ENCODE measurements around the gene HIF1A. TPM values are rescaled to one million over a fixed set of nuclear protein-coding genes. Genes with fewer than 3 reads are reported as not detected.
"Not testable (repeated sequence)": the region's sequence is repeated elsewhere in the genome, so short reads cannot be mapped to it uniquely, and the experiment has no call there.

Gene HIF1A
- 151 TPM for total RNA-seq
- 64.2 TPM for polyA plus RNA-seq

- Histone ChIP-seq H3K4me3 (ENCODE audit: low read depth, low read length) (peak within 1 kb of the TSS; percentile 93), H3K36me3 (ENCODE audit: insufficient read depth) (no peaks in the 10 kb centered on the region), H3K4me1 (ENCODE audit: insufficient read depth) (no peaks in the 10 kb centered on the region), H3K27ac (ENCODE audit: low read depth) (peak within 1 kb of the TSS; percentile 98)
- WGBS, result under 1% methylated on average over 67 of the region's 68 CpGs
- DNase-seq (ENCODE audit: extremely low spot score), result peak; percentile 95
These were observed at the start of gene HIF1A for GRCh38 chr14:61694830-61695694. HIF1A (plus strand) TSS chr14:61695513; CDS start chr14:61695805, 292 bp downstream.

- H3K4me3 ChIP-seq (ENCODE audit: low read depth, low read length), result no peak overlapping the region
- no peaks in the 10 kb centered on the region for H3K36me3 ChIP-seq (ENCODE audit: insufficient read depth)
- DNase-seq (ENCODE audit: extremely low spot score), result no peak
- no peak overlapping the region for H3K27ac ChIP-seq (ENCODE audit: low read depth)
- no peaks in the 10 kb centered on the region for H3K4me1 ChIP-seq (ENCODE audit: insufficient read depth)
- WGBS, result 76% methylated on average over 5 of the region's 5 CpGs
These were observed 48.8 kb upstream of the HIF1A start for GRCh38 chr14:61646366-61647116.

- no peak for DNase-seq (ENCODE audit: extremely low spot score)
- H3K4me3 ChIP-seq (ENCODE audit: low read depth, low read length), result no peak overlapping the region
- WGBS, result 89% methylated on average over 5 of the region's 5 CpGs
- H3K4me1 ChIP-seq (ENCODE audit: insufficient read depth), result no peaks in the 10 kb centered on the region
- H3K27ac ChIP-seq (ENCODE audit: low read depth), result no peak overlapping the region
- H3K36me3 ChIP-seq (ENCODE audit: insufficient read depth), result no peaks in the 10 kb centered on the region
These were observed 47.6 kb upstream of the HIF1A start for GRCh38 chr14:61647704-61648103.

GRCh38 chr14:61648377-61648776, 46.9 kb upstream of the HIF1A start:
- H3K36me3 ChIP-seq (ENCODE audit: insufficient read depth), result no peaks in the 10 kb centered on the region
- no peak overlapping the region for H3K27ac ChIP-seq (ENCODE audit: low read depth)
- no peak overlapping the region for H3K4me3 ChIP-seq (ENCODE audit: low read depth, low read length)
- no peak for DNase-seq (ENCODE audit: extremely low spot score)
- no peaks in the 10 kb centered on the region for H3K4me1 ChIP-seq (ENCODE audit: insufficient read depth)

GRCh38 chr14:61649283-61649682, 46.0 kb upstream of the HIF1A start:
- DNase-seq (ENCODE audit: extremely low spot score), result no peak
- H3K4me1 ChIP-seq (ENCODE audit: insufficient read depth), result no peaks in the 10 kb centered on the region
- no peak overlapping the region for H3K27ac ChIP-seq (ENCODE audit: low read depth)
- 89% methylated on average over 4 of the region's 4 CpGs for WGBS
- H3K36me3 ChIP-seq (ENCODE audit: insufficient read depth), result no peaks in the 10 kb centered on the region
- no peak overlapping the region for H3K4me3 ChIP-seq (ENCODE audit: low read depth, low read length)

- 95% methylated on average over 4 of the region's 4 CpGs for WGBS
- no peaks in the 10 kb centered on the region for H3K36me3 ChIP-seq (ENCODE audit: insufficient read depth)
- H3K4me1 ChIP-seq (ENCODE audit: insufficient read depth), result no peaks in the 10 kb centered on the region
- no peak overlapping the region for H3K27ac ChIP-seq (ENCODE audit: low read depth)
- no peak overlapping the region for H3K4me3 ChIP-seq (ENCODE audit: low read depth, low read length)
- DNase-seq (ENCODE audit: extremely low spot score), result no peak
These were observed 44.0 kb upstream of the HIF1A start for GRCh38 chr14:61651355-61651754.

GRCh38 chr14:61652526-61653262, 42.6 kb upstream of the HIF1A start:
- Histone ChIP-seq H3K36me3 (ENCODE audit: insufficient read depth) (no peaks in the 10 kb centered on the region), H3K4me1 (ENCODE audit: insufficient read depth) (no peaks in the 10 kb centered on the region), H3K27ac (ENCODE audit: low read depth) (no peak overlapping the region), H3K4me3 (ENCODE audit: low read depth, low read length) (no peak overlapping the region)
- 38% methylated on average over 5 of the region's 5 CpGs for WGBS
- no peak for DNase-seq (ENCODE audit: extremely low spot score)

- Histone ChIP-seq H3K4me3 (ENCODE audit: low read depth, low read length) (no peak overlapping the region), H3K27ac (ENCODE audit: low read depth) (no peak overlapping the region), H3K36me3 (ENCODE audit: insufficient read depth) (no peaks in the 10 kb centered on the region), H3K4me1 (ENCODE audit: insufficient read depth) (no peaks in the 10 kb centered on the region)
- DNase-seq (ENCODE audit: extremely low spot score), result no peak
- 17% methylated on average over 6 of the region's 6 CpGs for WGBS
These were observed 41.8 kb upstream of the HIF1A start for GRCh38 chr14:61653507-61653906.

- H3K27ac ChIP-seq (ENCODE audit: low read depth), result no peak overlapping the region
- 94% methylated on average over 1 of the region's 1 CpG for WGBS
- no peak overlapping the region for H3K4me3 ChIP-seq (ENCODE audit: low read depth, low read length)
- H3K36me3 ChIP-seq (ENCODE audit: insufficient read depth), result no peaks in the 10 kb centered on the region
- DNase-seq (ENCODE audit: extremely low spot score), result no peak
- H3K4me1 ChIP-seq (ENCODE audit: insufficient read depth), result no peaks in the 10 kb centered on the region
These were observed 41.3 kb upstream of the HIF1A start for GRCh38 chr14:61654026-61654425.

GRCh38 chr14:61655777-61656176, 39.5 kb upstream of the HIF1A start:
- Histone ChIP-seq H3K27ac (ENCODE audit: low read depth) (no peak overlapping the region), H3K4me1 (ENCODE audit: insufficient read depth) (no peaks in the 10 kb centered on the region), H3K4me3 (ENCODE audit: low read depth, low read length) (no peak overlapping the region), H3K36me3 (ENCODE audit: insufficient read depth) (no peaks in the 10 kb centered on the region)
- 81% methylated on average over 3 of the region's 3 CpGs for WGBS
- no peak for DNase-seq (ENCODE audit: extremely low spot score)

- Histone ChIP-seq H3K4me1 (ENCODE audit: insufficient read depth) (no peaks in the 10 kb centered on the region), H3K36me3 (ENCODE audit: insufficient read depth) (no peaks in the 10 kb centered on the region), H3K4me3 (ENCODE audit: low read depth, low read length) (no peak overlapping the region), H3K27ac (ENCODE audit: low read depth) (no peak overlapping the region)
- 88% methylated on average over 4 of the region's 4 CpGs for WGBS
- DNase-seq (ENCODE audit: extremely low spot score), result no peak
These were observed 39.0 kb upstream of the HIF1A start for GRCh38 chr14:61656341-61656740.

- not testable (repeated sequence) for H3K27ac ChIP-seq (ENCODE audit: low read depth); DNase-seq (ENCODE audit: extremely low spot score); H3K4me1 ChIP-seq (ENCODE audit: insufficient read depth); H3K36me3 ChIP-seq (ENCODE audit: insufficient read depth); H3K4me3 ChIP-seq (ENCODE audit: low read depth, low read length)
- 93% methylated on average over 1 of the region's 3 CpGs for WGBS
These were observed 37.2 kb upstream of the HIF1A start for GRCh38 chr14:61658111-61658510.

GRCh38 chr14:61659582-61659981, 35.7 kb upstream of the HIF1A start:
- Histone ChIP-seq H3K27ac (ENCODE audit: low read depth) (no peak overlapping the region), H3K4me3 (ENCODE audit: low read depth, low read length) (no peak overlapping the region), H3K4me1 (ENCODE audit: insufficient read depth) (no peaks in the 10 kb centered on the region), H3K36me3 (ENCODE audit: insufficient read depth) (no peaks in the 10 kb centered on the region)
- 81% methylated on average over 2 of the region's 2 CpGs for WGBS
- DNase-seq (ENCODE audit: extremely low spot score), result no peak
